UCSD-AML1 (cell line): ENCODE data around the gene PPARA.

Source experiments
- DNase-seq: peaks from one replicate; lab custom pipeline; 2025; ENCODE audit not compliant: unreplicated experiment; lab: John Stamatoyannopoulos, UW

PPARA gene

GRCh38 chr22:46150034-46150654 lies at the start of gene PPARA:
PPARA (plus strand) TSS chr22:46150526; CDS start chr22:46198384, 47,858 bp downstream.
- DNase-seq: peak; percentile 89

GRCh38 chr22:46102159-46102558 lies 48.2 kb upstream of the PPARA start:
- no peak for DNase-seq

GRCh38 chr22:46102752-46103151 lies 47.6 kb upstream of the PPARA start:
- DNase-seq: no peak

GRCh38 chr22:46103181-46103580 lies 47.1 kb upstream of the PPARA start:
- no peak for DNase-seq

- no peak for DNase-seq
Measured at GRCh38 chr22:46103664-46104063, 46.7 kb upstream of the PPARA start.

- DNase-seq: no peak
Measured at GRCh38 chr22:46104170-46104880, 46.0 kb upstream of the PPARA start.

GRCh38 chr22:46104881-46105493 lies 45.3 kb upstream of the PPARA start:
- DNase-seq: no peak

GRCh38 chr22:46105494-46106278 lies 44.6 kb upstream of the PPARA start:
- DNase-seq: no peak

- no peak for DNase-seq
Measured at GRCh38 chr22:46106279-46107022, 43.9 kb upstream of the PPARA start.

- no peak for DNase-seq
Measured at GRCh38 chr22:46107089-46107664, 43.1 kb upstream of the PPARA start.

- no peak for DNase-seq
Measured at GRCh38 chr22:46107753-46108563, 42.4 kb upstream of the PPARA start.

GRCh38 chr22:46108564-46109473 lies 41.5 kb upstream of the PPARA start:
- no peak for DNase-seq

GRCh38 chr22:46109474-46110003 lies 40.8 kb upstream of the PPARA start:
- DNase-seq: no peak

- no peak for DNase-seq
Measured at GRCh38 chr22:46110215-46110614, 40.1 kb upstream of the PPARA start.

GRCh38 chr22:46111645-46112306 lies 38.5 kb upstream of the PPARA start:
- no peak for DNase-seq

- no peak for DNase-seq
Measured at GRCh38 chr22:46112405-46112804, 37.9 kb upstream of the PPARA start.

GRCh38 chr22:46113110-46113909 lies 37.0 kb upstream of the PPARA start:
- DNase-seq: no peak
